Measurements from ENCODE around the gene PIK3R2. TPM values are rescaled to one million over a fixed set of nuclear protein-coding genes. Genes with fewer than 3 reads are reported as not detected.

PIK3R2 gene
- polyA plus RNA-seq, 6 donors from 2014 or later = 1.2 to 5.7 (median 2.3) TPM

GRCh38 chr19:18194554-18195238, 41.7 kb downstream of the PIK3R2 start:
- Mint-ChIP-seq H3K27ac (peak overlapping the region; percentile 28 to 88 (median 78)), H3K4me1 (peaks cover 25 to 43% (median 29%) of the 10 kb centered on the region in 3 donors), H3K4me3 (peak overlapping the region; percentile 85 to 97 (median 90)), H3K9me3 (no peaks in the 10 kb centered on the region), H3K27me3 (no peaks in the 10 kb centered on the region), H3K36me3 (peaks cover 0 to 11% of the 10 kb centered on the region in 2 donors)
- DNase-seq (no peak), ATAC-seq (ENCODE audit: low read depth in 2 of 2) (no peak)

- ATAC-seq (ENCODE audit: low read depth in 2 of 2) (no peak), DNase-seq (no peak)
Measured at GRCh38 chr19:18196511-18196845, 43.5 kb downstream of the PIK3R2 start.

GRCh38 chr19:18197306-18197705, 44.3 kb downstream of the PIK3R2 start:
- H3K27ac Mint-ChIP-seq = no peak overlapping the region
- no peaks in the 10 kb centered on the region for H3K9me3 Mint-ChIP-seq
- peaks cover 26 to 30% (median 27%) of the 10 kb centered on the region in 3 donors for H3K4me1 Mint-ChIP-seq
- H3K27me3 Mint-ChIP-seq = no peaks in the 10 kb centered on the region
- peak overlapping the region in 1 of 8 donors; percentile 77 for H3K4me3 Mint-ChIP-seq
- no peak for DNase-seq
- no peak for ATAC-seq (ENCODE audit: low read depth in 2 of 2)
- H3K36me3 Mint-ChIP-seq = peaks cover 0 to 11% of the 10 kb centered on the region in 2 donors

More at GRCh38 chr19:18196511-18196845, 43.5 kb downstream of the PIK3R2 start:
- Mint-ChIP-seq H3K4me1 (peaks cover 26 to 35% (median 29%) of the 10 kb centered on the region in 3 donors), H3K27me3 (no peaks in the 10 kb centered on the region), H3K4me3 (peak overlapping the region in 3 of 8 donors; percentile 37 to 80 (median 65)), H3K27ac (peak overlapping the region in 4 of 6 donors; percentile 53 to 79 (median 70)), H3K9me3 (no peaks in the 10 kb centered on the region), H3K36me3 (peaks cover 0 to 11% of the 10 kb centered on the region in 2 donors)

- peaks cover 0 to 11% of the 10 kb centered on the region in 2 donors for H3K36me3 Mint-ChIP-seq
- no peaks in the 10 kb centered on the region for H3K27me3 Mint-ChIP-seq
- no peaks in the 10 kb centered on the region for H3K9me3 Mint-ChIP-seq
- H3K4me3 Mint-ChIP-seq = peak overlapping the region in 2 of 8 donors; percentile 47 to 58
- H3K4me1 Mint-ChIP-seq = peaks cover 26 to 30% (median 28%) of the 10 kb centered on the region in 3 donors
- no peak for DNase-seq
- ATAC-seq (ENCODE audit: low read depth in 2 of 2) = no peak
- H3K27ac Mint-ChIP-seq = peak overlapping the region in 2 of 6 donors; percentile 56 to 88
Measured at GRCh38 chr19:18197941-18198340, 45.0 kb downstream of the PIK3R2 start.

GRCh38 chr19:18198374-18198773, 45.4 kb downstream of the PIK3R2 start:
- no peak for DNase-seq
- ATAC-seq (ENCODE audit: low read depth in 2 of 2) = no peak
- H3K4me1 Mint-ChIP-seq = peaks cover 28 to 32% (median 31%) of the 10 kb centered on the region in 3 donors
- H3K9me3 Mint-ChIP-seq = no peaks in the 10 kb centered on the region
- peaks cover 0 to 11% of the 10 kb centered on the region in 2 donors for H3K36me3 Mint-ChIP-seq
- H3K4me3 Mint-ChIP-seq = peak overlapping the region in 2 of 8 donors; percentile 47 to 58
- H3K27me3 Mint-ChIP-seq = no peaks in the 10 kb centered on the region
- H3K27ac Mint-ChIP-seq = peak overlapping the region in 3 of 6 donors; percentile 12 to 56 (median 17)

GRCh38 chr19:18202397-18202777, 49.4 kb downstream of the PIK3R2 start:
- DNase-seq (no peak), ATAC-seq (ENCODE audit: low read depth in 2 of 2) (no peak)
- Mint-ChIP-seq H3K4me3 (peak overlapping the region; percentile 75 to 97 (median 79)), H3K36me3 (peaks cover 0 to 11% of the 10 kb centered on the region in 2 donors), H3K27me3 (no peaks in the 10 kb centered on the region), H3K9me3 (no peaks in the 10 kb centered on the region), H3K27ac (peak overlapping the region in 4 of 6 donors; percentile 56 to 98 (median 78)), H3K4me1 (peaks cover 23 to 35% (median 28%) of the 10 kb centered on the region in 3 donors)

- H3K27ac Mint-ChIP-seq = peak overlapping the region; percentile 56 to 100 (median 98)
- H3K27me3 Mint-ChIP-seq = no peaks in the 10 kb centered on the region
- ATAC-seq (ENCODE audit: low read depth in 2 of 2) = no peak
- peaks cover 23 to 35% (median 27%) of the 10 kb centered on the region in 3 donors for H3K4me1 Mint-ChIP-seq
- H3K36me3 Mint-ChIP-seq = peaks cover 0 to 10% of the 10 kb centered on the region in 2 donors
- no peak for DNase-seq
- peak overlapping the region; percentile 87 to 98 (median 96) for H3K4me3 Mint-ChIP-seq
- no peaks in the 10 kb centered on the region for H3K9me3 Mint-ChIP-seq
Measured at GRCh38 chr19:18202778-18203407, 49.9 kb downstream of the PIK3R2 start.

- Mint-ChIP-seq H3K36me3 (peaks cover 0 to 5% of the 10 kb centered on the region in 2 donors), H3K4me1 (peaks cover 21 to 35% (median 23%) of the 10 kb centered on the region in 3 donors), H3K9me3 (no peaks in the 10 kb centered on the region), H3K27me3 (no peaks in the 10 kb centered on the region), H3K27ac (peak overlapping the region; percentile 94 to 100 (median 98)), H3K4me3 (peak overlapping the region; percentile 87 to 98 (median 96))
- DNase-seq (no peak), ATAC-seq (ENCODE audit: low read depth in 2 of 2) (peak; percentile 13 to 14)
Measured at GRCh38 chr19:18203408-18203862, 50.5 kb downstream of the PIK3R2 start.

GRCh38 chr19:18203863-18204393, 51.0 kb downstream of the PIK3R2 start, which contains the start of gene RAB3A:
RAB3A (minus strand) TSS chr19:18204042; CDS start chr19:18202740, 1,302 bp downstream.
- H3K4me3 Mint-ChIP-seq = peak within 1 kb of the TSS; percentile 87 to 98 (median 97)
- ATAC-seq (ENCODE audit: low read depth in 2 of 2) (peak; percentile 81 to 84), DNase-seq (peak; percentile 99)
- H3K9me3 Mint-ChIP-seq = no peaks in the 10 kb centered on the region
- H3K36me3 Mint-ChIP-seq = no peaks in the 10 kb centered on the region
- H3K4me1 Mint-ChIP-seq = peaks cover 19 to 35% (median 23%) of the 10 kb centered on the region in 3 donors
- no peaks in the 10 kb centered on the region for H3K27me3 Mint-ChIP-seq
- peak within 1 kb of the TSS; percentile 95 to 100 (median 99) for H3K27ac Mint-ChIP-seq

- no peaks in the 10 kb centered on the region for H3K27me3 Mint-ChIP-seq
- peak overlapping the region; percentile 95 to 100 (median 99) for H3K27ac Mint-ChIP-seq
- peak; percentile 23 for ATAC-seq (ENCODE audit: low read depth in 2 of 2)
- peaks cover 19 to 35% (median 23%) of the 10 kb centered on the region in 3 donors for H3K4me1 Mint-ChIP-seq
- H3K36me3 Mint-ChIP-seq = no peaks in the 10 kb centered on the region
- peak overlapping the region; percentile 87 to 98 (median 97) for H3K4me3 Mint-ChIP-seq
- H3K9me3 Mint-ChIP-seq = no peaks in the 10 kb centered on the region
- peak; percentile 82 for DNase-seq
Measured at GRCh38 chr19:18204394-18205199, 51.6 kb downstream of the PIK3R2 start.

GRCh38 chr19:18205200-18205892, 52.4 kb downstream of the PIK3R2 start:
- Mint-ChIP-seq H3K4me1 (peaks cover 19 to 35% (median 23%) of the 10 kb centered on the region in 3 donors), H3K36me3 (no peaks in the 10 kb centered on the region), H3K27ac (peak overlapping the region; percentile 95 to 100 (median 99)), H3K9me3 (no peaks in the 10 kb centered on the region), H3K27me3 (peaks cover 1 to 7% (median 6%) of the 10 kb centered on the region in 3 donors), H3K4me3 (peak overlapping the region; percentile 87 to 98 (median 97))
- ATAC-seq (ENCODE audit: low read depth in 2 of 2) = peak; percentile 8
- DNase-seq = peak; percentile 63

- Mint-ChIP-seq H3K4me1 (peaks cover 19 to 35% (median 23%) of the 10 kb centered on the region in 3 donors), H3K27me3 (peaks cover 4 to 14% (median 12%) of the 10 kb centered on the region in 3 donors), H3K36me3 (no peaks in the 10 kb centered on the region), H3K27ac (peak overlapping the region in 1 of 6 donors; percentile 38), H3K4me3 (peak overlapping the region in 3 of 8 donors; percentile 15 to 61 (median 41)), H3K9me3 (no peaks in the 10 kb centered on the region)
- ATAC-seq (ENCODE audit: low read depth in 2 of 2) (no peak), DNase-seq (no peak)
Measured at GRCh38 chr19:18206018-18206417, 53.1 kb downstream of the PIK3R2 start.

All from naive B cell (primary cell).